GM10248 (cell line): ENCODE measurements around the gene RPAP3.
"Not testable (repeated sequence)": the region's sequence is repeated elsewhere in the genome, so short reads cannot be mapped to it uniquely, and the experiment has no call there.

Experiments
- CTCF ChIA-PET: fragments of 300-600 bp; sonication (Branson Sonifier 250); formaldehyde crosslinking; extraction: SDS; loops from one replicate; lab custom pipeline; 2021; ENCODE audit warnings: antibody characterized with exemption; lab: Yijun Ruan, JAX
- POLR2A ChIA-PET: fragments of 350-650 bp; sonication (Branson Sonifier 250); formaldehyde crosslinking; extraction: SDS; loops from one replicate; lab custom pipeline; 2020; ENCODE audit warnings: antibody characterized with exemption; lab: Yijun Ruan, JAX
- DNase-seq: peaks from one replicate; pipeline ENCODE4 v3.0.0; 2012; ENCODE audit errors: extremely low spot score
- TF ChIP-seq, protein P1 (sequence below): IDR thresholded peaks from 2 replicates; pipeline ENCODE4 v1.5.1; 2012; ENCODE audit warnings: mild to moderate bottlenecking, low read depth; ENCODE audit errors: extremely low read depth, missing control alignments, control extremely low read depth

The RPAP3 gene

GRCh38 chr12:47648056-47648579, 57.7 kb downstream of the RPAP3 start:
- ChIA-PET POLR2A (no interaction called here), CTCF (interaction anchor here (3.6 kb wide), 1 partner anchor 190 kb away, joined by 13 read pairs; no protein-coding TSS in a partner anchor)
- TF ChIP-seq, protein P1, sequence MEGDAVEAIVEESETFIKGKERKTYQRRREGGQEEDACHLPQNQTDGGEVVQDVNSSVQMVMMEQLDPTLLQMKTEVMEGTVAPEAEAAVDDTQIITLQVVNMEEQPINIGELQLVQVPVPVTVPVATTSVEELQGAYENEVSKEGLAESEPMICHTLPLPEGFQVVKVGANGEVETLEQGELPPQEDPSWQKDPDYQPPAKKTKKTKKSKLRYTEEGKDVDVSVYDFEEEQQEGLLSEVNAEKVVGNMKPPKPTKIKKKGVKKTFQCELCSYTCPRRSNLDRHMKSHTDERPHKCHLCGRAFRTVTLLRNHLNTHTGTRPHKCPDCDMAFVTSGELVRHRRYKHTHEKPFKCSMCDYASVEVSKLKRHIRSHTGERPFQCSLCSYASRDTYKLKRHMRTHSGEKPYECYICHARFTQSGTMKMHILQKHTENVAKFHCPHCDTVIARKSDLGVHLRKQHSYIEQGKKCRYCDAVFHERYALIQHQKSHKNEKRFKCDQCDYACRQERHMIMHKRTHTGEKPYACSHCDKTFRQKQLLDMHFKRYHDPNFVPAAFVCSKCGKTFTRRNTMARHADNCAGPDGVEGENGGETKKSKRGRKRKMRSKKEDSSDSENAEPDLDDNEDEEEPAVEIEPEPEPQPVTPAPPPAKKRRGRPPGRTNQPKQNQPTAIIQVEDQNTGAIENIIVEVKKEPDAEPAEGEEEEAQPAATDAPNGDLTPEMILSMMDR = no peak
- no peak for DNase-seq

GRCh38 chr12:47642310-47642709, 63.5 kb downstream of the RPAP3 start:
- POLR2A ChIA-PET, CTCF ChIA-PET, DNase-seq: not testable (repeated sequence)

- DNase-seq = no peak
- TF ChIP-seq, protein P1 = peak; percentile 37
- CTCF ChIA-PET = interaction anchor here (0.6 to 3.6 kb wide), 9 partner anchors 14 to 94 kb away, joined by 3 to 23 read pairs (median 3); no protein-coding TSS in a partner anchor
- POLR2A ChIA-PET = no interaction called here
These were observed 68.7 kb downstream of the RPAP3 start for GRCh38 chr12:47636908-47637780.

- POLR2A ChIA-PET, DNase-seq: not testable (repeated sequence)
- CTCF ChIA-PET = interaction anchor here (0.9 to 3.6 kb wide), 3 partner anchors 14 to 16 kb away, joined by 3 to 23 read pairs (median 4); no protein-coding TSS in a partner anchor
These were observed 70.1 kb downstream of the RPAP3 start for GRCh38 chr12:47635770-47636169.

GRCh38 chr12:47634127-47634526, 71.7 kb downstream of the RPAP3 start:
- no peak for DNase-seq
- TF ChIP-seq, protein P1 = no peak
- ChIA-PET CTCF (no interaction called here), POLR2A (no interaction called here)

GRCh38 chr12:47621960-47622359, 83.9 kb downstream of the RPAP3 start:
- ChIA-PET CTCF (interaction anchor here (0.9 kb wide), 2 partner anchors 9 to 37 kb away, joined by 3 read pairs; no protein-coding TSS in a partner anchor), POLR2A (no interaction called here)
- DNase-seq = no peak
- TF ChIP-seq, protein P1 = no peak

DNA sequence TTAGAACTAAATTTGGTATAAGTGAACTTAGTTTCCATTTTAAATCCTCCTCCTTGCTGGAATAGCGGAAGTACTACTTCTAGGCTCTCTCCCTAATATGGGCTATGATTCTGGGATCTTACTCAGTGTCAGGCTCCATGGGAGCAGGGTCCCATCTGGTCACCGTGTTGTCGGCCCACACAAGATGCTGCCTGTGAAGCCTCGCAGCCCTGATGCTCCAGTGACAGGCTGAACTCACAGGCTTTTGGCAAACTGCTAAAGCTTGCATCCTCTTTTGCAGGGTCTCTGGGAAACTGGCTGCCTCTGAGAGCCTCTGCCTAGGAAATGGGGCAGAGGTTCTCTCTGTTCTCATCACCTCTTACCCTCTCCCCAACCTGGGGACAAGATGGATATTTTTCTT, 88.4 kb downstream of the RPAP3 start:
- ChIA-PET CTCF (no interaction called here), POLR2A (no interaction called here)
- DNase-seq = no peak

More for the DNA sequence above, 88.4 kb downstream of the RPAP3 start:
- TF ChIP-seq, protein P1 = no peak
